Panc1 (cell line): ENCODE data around the gene NBL1.

Source experiments
- CTCF ChIP-seq: fragments of 450-650 bp; IDR thresholded peaks from 2 replicates; pipeline ENCODE4 v1.5.1; 2017; ENCODE audit warnings: mild to moderate bottlenecking
- REST ChIP-seq, 2 experiments: IDR thresholded peaks; 2 replicates each; pipeline ENCODE4 v1.6.1; 2011 to 2012; ENCODE audit warnings: low read depth in 2 of 2, control low read depth in 1 of 2, low read length in 1 of 2, mild to moderate bottlenecking in 1 of 2, moderate library complexity in 1 of 2; ENCODE audit not compliant: insufficient read depth in 1 of 2

GRCh38 chr1:19643121-19643520 lies 990 bp upstream of the NBL1 start:
- TF ChIP-seq CTCF (peak; percentile 59), REST (IDR thresholded peaks at IDR 0.05; ENCODE audit: insufficient read depth in 1 of 2, low read depth in 2 of 2, low read length in 1 of 2) (0 out of 4 replicates have a peak, but pooled peaks of 1 of the 2 experiments have one; percentile 26)
